ENCODE data around the gene PPM1G. TPM values are rescaled to one million over a fixed set of nuclear protein-coding genes. Genes with fewer than 3 reads are reported as not detected.

PPM1G gene
- polyA plus RNA-seq, 1 experiment, result 48.6 TPM

DNA sequence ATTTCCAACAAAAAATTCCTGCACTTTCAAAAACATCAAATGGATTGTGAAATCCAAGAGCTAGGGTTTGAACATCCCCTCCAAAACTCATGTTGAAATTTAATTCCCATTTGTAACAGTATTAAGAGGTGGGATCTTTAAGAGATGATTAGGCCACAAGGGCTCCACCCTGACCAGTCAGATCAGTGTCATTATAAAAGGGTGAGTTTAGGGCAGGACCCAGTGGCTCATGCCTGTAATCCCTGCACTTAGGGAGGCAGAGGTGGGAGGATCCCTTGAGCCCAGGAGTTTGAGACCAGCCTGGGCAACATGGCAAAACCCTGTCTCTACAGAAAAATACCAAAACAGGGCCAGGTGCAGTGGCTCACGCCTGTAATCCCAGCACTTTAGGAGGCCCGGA, 61.8 kb downstream of the PPM1G start:
- DNase-seq (ENCODE audit: low read depth, low spot score), result no peak
- TF ChIP-seq, protein P1, sequence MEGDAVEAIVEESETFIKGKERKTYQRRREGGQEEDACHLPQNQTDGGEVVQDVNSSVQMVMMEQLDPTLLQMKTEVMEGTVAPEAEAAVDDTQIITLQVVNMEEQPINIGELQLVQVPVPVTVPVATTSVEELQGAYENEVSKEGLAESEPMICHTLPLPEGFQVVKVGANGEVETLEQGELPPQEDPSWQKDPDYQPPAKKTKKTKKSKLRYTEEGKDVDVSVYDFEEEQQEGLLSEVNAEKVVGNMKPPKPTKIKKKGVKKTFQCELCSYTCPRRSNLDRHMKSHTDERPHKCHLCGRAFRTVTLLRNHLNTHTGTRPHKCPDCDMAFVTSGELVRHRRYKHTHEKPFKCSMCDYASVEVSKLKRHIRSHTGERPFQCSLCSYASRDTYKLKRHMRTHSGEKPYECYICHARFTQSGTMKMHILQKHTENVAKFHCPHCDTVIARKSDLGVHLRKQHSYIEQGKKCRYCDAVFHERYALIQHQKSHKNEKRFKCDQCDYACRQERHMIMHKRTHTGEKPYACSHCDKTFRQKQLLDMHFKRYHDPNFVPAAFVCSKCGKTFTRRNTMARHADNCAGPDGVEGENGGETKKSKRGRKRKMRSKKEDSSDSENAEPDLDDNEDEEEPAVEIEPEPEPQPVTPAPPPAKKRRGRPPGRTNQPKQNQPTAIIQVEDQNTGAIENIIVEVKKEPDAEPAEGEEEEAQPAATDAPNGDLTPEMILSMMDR (IDR thresholded peaks at IDR 0.05; ENCODE audit: low read depth, low read length), result no peak
- no peaks in the 10 kb centered on the region for H3K27me3 ChIP-seq (ENCODE audit: control insufficient read depth, insufficient read depth, low read length)
- ChIA-PET CTCF (no interaction called here), POLR2A (interaction anchor here (0.6 kb wide), 1 partner anchor 18 kb away, joined by 4 read pairs; no protein-coding TSS in a partner anchor)
- no peak overlapping the region for H3K4me3 ChIP-seq (ENCODE audit: low read depth, low read length)
- H3K9me3 ChIP-seq (ENCODE audit: control insufficient read depth, insufficient read depth, low read length), result no peaks in the 10 kb centered on the region
- H3K27ac ChIP-seq (ENCODE audit: low read depth, low read length), result no peak overlapping the region

DNA sequence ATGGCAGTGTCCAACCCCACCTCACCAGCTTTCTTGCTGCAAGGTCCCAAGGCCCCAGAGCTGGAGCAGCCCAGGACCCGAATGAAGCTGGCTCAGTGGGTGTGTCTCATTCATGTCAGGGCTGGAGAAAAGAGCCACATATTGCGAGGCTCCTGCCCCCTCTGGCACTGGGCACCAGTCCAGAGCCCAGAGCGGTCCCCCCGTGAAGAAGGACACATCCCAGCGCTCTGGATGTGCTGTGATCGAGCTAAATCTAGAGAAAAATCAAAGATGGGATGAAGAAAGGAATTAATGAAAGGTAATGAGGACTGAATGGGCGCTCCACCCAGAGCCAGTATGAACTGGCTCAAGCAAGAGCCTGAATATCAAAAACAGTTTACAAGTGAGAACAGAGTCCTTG, 73.2 kb downstream of the PPM1G start:
- no peak for DNase-seq (ENCODE audit: low read depth, low spot score)
- no peak overlapping the region for H3K27ac ChIP-seq (ENCODE audit: low read depth, low read length)
- H3K4me3 ChIP-seq (ENCODE audit: low read depth, low read length), result no peak overlapping the region
- POLR2A ChIA-PET, result interaction anchor here (1.6 kb wide), 1 partner anchor 14 kb away, joined by 3 read pairs; no protein-coding TSS in a partner anchor
- TF ChIP-seq, protein P1 (IDR thresholded peaks at IDR 0.05; ENCODE audit: low read depth, low read length), result no peak
- H3K9me3 ChIP-seq (ENCODE audit: control insufficient read depth, insufficient read depth, low read length), result no peaks in the 10 kb centered on the region
- CTCF ChIA-PET, result no interaction called here
- no peaks in the 10 kb centered on the region for H3K27me3 ChIP-seq (ENCODE audit: control insufficient read depth, insufficient read depth, low read length)

DNA sequence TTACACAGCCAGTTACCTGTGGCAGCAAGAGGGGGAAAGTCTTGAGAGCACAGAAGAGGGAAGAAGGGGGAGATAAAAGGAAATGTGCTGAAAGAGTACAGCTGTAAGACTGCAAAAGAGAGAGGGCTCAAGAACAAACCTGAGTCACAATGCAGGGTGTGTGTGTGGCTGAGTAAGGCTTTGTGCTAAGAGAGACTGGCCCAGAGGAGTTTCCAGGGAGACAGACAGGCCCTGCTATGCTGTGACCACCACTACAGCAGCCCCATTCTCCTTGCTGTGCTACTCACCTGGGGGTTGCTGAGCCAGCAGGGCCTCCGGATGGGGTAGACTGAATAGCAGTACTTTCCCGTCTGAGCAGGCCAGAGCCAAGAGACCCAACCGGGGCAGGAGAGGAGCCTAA, 74.1 kb downstream of the PPM1G start:
- Histone ChIP-seq H3K27ac (ENCODE audit: low read depth, low read length) (no peak overlapping the region), H3K9me3 (ENCODE audit: control insufficient read depth, insufficient read depth, low read length) (no peaks in the 10 kb centered on the region), H3K27me3 (ENCODE audit: control insufficient read depth, insufficient read depth, low read length) (no peaks in the 10 kb centered on the region), H3K4me3 (ENCODE audit: low read depth, low read length) (no peak overlapping the region)
- TF ChIP-seq, protein P1 (IDR thresholded peaks at IDR 0.05; ENCODE audit: low read depth, low read length), result no peak
- DNase-seq (ENCODE audit: low read depth, low spot score), result no peak
- POLR2A ChIA-PET, result no interaction called here
- CTCF ChIA-PET, result no interaction called here

Other genes starting within 250 kb of the PPM1G start
- 219 and 233 TPM in 2 replicates for gene ATRAID, start 197.6 kb downstream of the PPM1G start, polyA plus RNA-seq (2011; rRNA removed)
- gene SLC5A6, start 197.3 kb downstream of the PPM1G start, polyA plus RNA-seq (2011; rRNA removed), result 22.0 and 23.2 TPM in 2 replicates
- 17.8 and 23.4 TPM in 2 replicates for gene CAD, start 192.2 kb downstream of the PPM1G start, polyA plus RNA-seq (2011; rRNA removed)
- gene SLC30A3, start 146.5 kb downstream of the PPM1G start, polyA plus RNA-seq (2011; rRNA removed), result 0.04 and 0.07 TPM in 2 replicates
- not detected in 2 replicates for gene DNAJC5G, start 134.2 kb downstream of the PPM1G start, polyA plus RNA-seq (2011; rRNA removed)
- gene TRIM54, start 127.2 kb downstream of the PPM1G start, polyA plus RNA-seq (2011; rRNA removed), result 0.05 TPM in 1 of 2 replicates, not detected in the other
- gene UCN, start 101.1 kb downstream of the PPM1G start, polyA plus RNA-seq (2011; rRNA removed), result 0.40 TPM in 1 of 2 replicates, not detected in the other
- gene MPV17, start 86.5 kb downstream of the PPM1G start, polyA plus RNA-seq (2011; rRNA removed), result 183 and 191 TPM in 2 replicates
- 39.0 TPM in 2 replicates for gene GTF3C2, start 52.8 kb downstream of the PPM1G start, polyA plus RNA-seq (2011; rRNA removed)
- gene EIF2B4, start 39.3 kb downstream of the PPM1G start, polyA plus RNA-seq (2011; rRNA removed), result 43.0 and 52.2 TPM in 2 replicates
- gene SNX17, start 39.0 kb downstream of the PPM1G start, polyA plus RNA-seq (2011; rRNA removed), result 123 and 137 TPM in 2 replicates
- gene ZNF513, start 28.9 kb downstream of the PPM1G start, polyA plus RNA-seq (2011; rRNA removed), result 7.4 and 11.1 TPM in 2 replicates
- gene NRBP1, start 19.0 kb upstream of the PPM1G start, polyA plus RNA-seq (2011; rRNA removed), result 181 and 182 TPM in 2 replicates
- gene KRTCAP3, start 32.8 kb upstream of the PPM1G start, polyA plus RNA-seq (2011; rRNA removed), result 0.32 and 0.60 TPM in 2 replicates
- gene IFT172, start 80.2 kb upstream of the PPM1G start, polyA plus RNA-seq (2011; rRNA removed), result 20.4 and 24.8 TPM in 2 replicates
- 12.3 and 12.4 TPM in 2 replicates for gene FNDC4, start 85.6 kb upstream of the PPM1G start, polyA plus RNA-seq (2011; rRNA removed)
- 0.14 and 0.36 TPM in 2 replicates for gene GCKR, start 87.2 kb upstream of the PPM1G start, polyA plus RNA-seq (2011; rRNA removed)
- 51.4 and 63.7 TPM in 2 replicates for gene ZNF512, start 173.5 kb upstream of the PPM1G start, polyA plus RNA-seq (2011; rRNA removed)
- gene CCDC121, start 219.4 kb upstream of the PPM1G start, polyA plus RNA-seq (2011; rRNA removed), result 1.7 and 1.8 TPM in 2 replicates
- 63.9 and 73.6 TPM in 2 replicates for gene GPN1, start 219.5 kb upstream of the PPM1G start, polyA plus RNA-seq (2011; rRNA removed)

Data from AG04450 (cell line).